Endodermal cell (in vitro differentiated cells): ENCODE measurements around the gene REEP6. TPM values are rescaled to one million over a fixed set of nuclear protein-coding genes. Genes with fewer than 3 reads are reported as not detected.
A peak's percentile ranks its signal among the peaks of the same experiment; 100 is the strongest.

Experiments
- DNase-seq: peaks from one replicate; pipeline ENCODE4 v3.0.0-alpha.2; 2017
- H3K27ac ChIP-seq: 2 replicates; pipeline ENCODE4 v1.5.1; 2013; ENCODE audit warnings: mild to moderate bottlenecking, low read depth, low read length, moderate library complexity
- H3K27me3 ChIP-seq: 2 replicates; pipeline ENCODE4 v1.6.1; 2013; ENCODE audit warnings: mild to moderate bottlenecking, low read length, moderate library complexity; ENCODE audit not compliant: insufficient read depth, control insufficient read depth, poor library complexity, severe bottlenecking
- H3K36me3 ChIP-seq: 2 replicates; pipeline ENCODE4 v1.7.0; 2013; ENCODE audit warnings: mild to moderate bottlenecking, low read length, moderate library complexity; ENCODE audit not compliant: control insufficient read depth, insufficient read depth
- H3K4me1 ChIP-seq: one replicate; pipeline ENCODE4 v1.7.0; 2013; ENCODE audit warnings: low read length; ENCODE audit not compliant: control insufficient read depth, insufficient read depth
- H3K4me3 ChIP-seq: 2 replicates; pipeline ENCODE4 v1.5.1; 2013; ENCODE audit warnings: mild to moderate bottlenecking, low read length, moderate library complexity
- H3K9ac ChIP-seq: 2 replicates; pipeline ENCODE4 v1.6.1; 2013; ENCODE audit warnings: mild to moderate bottlenecking, low read length, moderate library complexity; ENCODE audit not compliant: poor library complexity, severe bottlenecking; ENCODE audit errors: extremely low read depth
- H3K9me3 ChIP-seq: 2 replicates; pipeline ENCODE4 v1.6.1; 2013; ENCODE audit warnings: mild to moderate bottlenecking, low read length, moderate library complexity; ENCODE audit not compliant: control insufficient read depth
- H3K27ac Mint-ChIP-seq: 2 replicates; pipeline ENCODE4 v1.8.0; 2020; ENCODE audit warnings: mixed read lengths
- H3K27me3 Mint-ChIP-seq: 2 replicates; pipeline ENCODE4 v1.8.0; 2021; ENCODE audit warnings: mild to moderate bottlenecking, mixed read lengths; ENCODE audit not compliant: insufficient read depth
- H3K36me3 Mint-ChIP-seq: 2 replicates; pipeline ENCODE4 v1.8.0; 2020; ENCODE audit warnings: low read depth, mixed read lengths
- H3K4me1 Mint-ChIP-seq: 2 replicates; pipeline ENCODE4 v1.8.0; 2020; ENCODE audit warnings: mixed read lengths
- H3K4me3 Mint-ChIP-seq: 2 replicates; pipeline ENCODE4 v1.8.0; 2020; ENCODE audit warnings: mild to moderate bottlenecking, moderate library complexity, mixed read lengths
- H3K9me3 Mint-ChIP-seq: 2 replicates; pipeline ENCODE4 v1.8.0; 2020; ENCODE audit warnings: mild to moderate bottlenecking, mixed read lengths
- WGBS, 2 experiments: methylation state at CpG; one replicate each; pipeline versions ENCODE4 v1.1.5 to v1.1.7; 2013; ENCODE audit warnings: missing lambda C conversion rate in 2 of 2, mixed read lengths in 1 of 2; ENCODE audit not compliant: insufficient coverage in 1 of 2, insufficient read length in 1 of 2; 5-methylcytosine and 5-hydroxymethylcytosine counted together
- total RNA-seq, 2 donors: library from RNA; stranded (reverse); fragmentation: NEBNext Ultra II Directional in 1 of 2; extraction: Animal tissue kit (Norgen Biotek cat#: 25700) in 1 of 2; gene quantifications; 2 replicates in 1 of 2; 3 replicates in 1 of 2; pipeline ENCODE4 v1.2.1, GENCODE V29; 2021
- TF ChIP-seq, protein P1 (sequence below): fragments of 200-600 bp; sonication (generic); conservative IDR thresholded peaks from 2 replicates; pipeline ENCODE4 v1.5.0; 2021; ENCODE audit warnings: antibody characterized with exemption, mild to moderate bottlenecking

The REEP6 gene
- total RNA-seq, 2 donors from 2014 or later = 24.7 to 49.4 TPM

DNA sequence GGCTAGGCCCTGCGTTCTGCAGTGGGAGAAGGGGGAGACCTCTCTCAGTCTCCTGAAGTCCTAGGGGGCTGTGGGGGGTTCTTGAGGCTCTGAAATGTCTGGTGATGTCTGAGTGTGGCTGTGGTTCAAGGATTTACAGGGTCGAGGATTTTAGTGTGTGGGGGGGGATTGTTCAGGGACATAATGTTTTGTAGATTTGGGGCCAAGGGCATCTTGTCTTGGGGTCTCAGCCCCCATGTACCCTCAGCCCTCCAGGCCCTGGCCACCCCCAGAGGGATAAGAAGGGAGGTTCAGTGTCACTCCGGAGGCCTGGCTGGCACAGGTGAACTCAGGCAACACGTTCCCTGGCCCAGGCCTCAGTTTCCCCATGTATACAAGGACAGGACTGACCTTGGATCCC lies 43.5 kb upstream of the REEP6 start:
- Mint-ChIP-seq H3K36me3 (peaks cover 3% of the 10 kb centered on the region), H3K4me1 (no peaks in the 10 kb centered on the region), H3K4me3 (no peak overlapping the region), H3K9me3 (peaks cover 1% of the 10 kb centered on the region), H3K27me3 (peaks cover 69% of the 10 kb centered on the region), H3K27ac (no peak overlapping the region)
- H3K36me3 ChIP-seq = peaks cover 3% of the 10 kb centered on the region
- no peak overlapping the region for H3K27ac ChIP-seq
- TF ChIP-seq, protein P1, sequence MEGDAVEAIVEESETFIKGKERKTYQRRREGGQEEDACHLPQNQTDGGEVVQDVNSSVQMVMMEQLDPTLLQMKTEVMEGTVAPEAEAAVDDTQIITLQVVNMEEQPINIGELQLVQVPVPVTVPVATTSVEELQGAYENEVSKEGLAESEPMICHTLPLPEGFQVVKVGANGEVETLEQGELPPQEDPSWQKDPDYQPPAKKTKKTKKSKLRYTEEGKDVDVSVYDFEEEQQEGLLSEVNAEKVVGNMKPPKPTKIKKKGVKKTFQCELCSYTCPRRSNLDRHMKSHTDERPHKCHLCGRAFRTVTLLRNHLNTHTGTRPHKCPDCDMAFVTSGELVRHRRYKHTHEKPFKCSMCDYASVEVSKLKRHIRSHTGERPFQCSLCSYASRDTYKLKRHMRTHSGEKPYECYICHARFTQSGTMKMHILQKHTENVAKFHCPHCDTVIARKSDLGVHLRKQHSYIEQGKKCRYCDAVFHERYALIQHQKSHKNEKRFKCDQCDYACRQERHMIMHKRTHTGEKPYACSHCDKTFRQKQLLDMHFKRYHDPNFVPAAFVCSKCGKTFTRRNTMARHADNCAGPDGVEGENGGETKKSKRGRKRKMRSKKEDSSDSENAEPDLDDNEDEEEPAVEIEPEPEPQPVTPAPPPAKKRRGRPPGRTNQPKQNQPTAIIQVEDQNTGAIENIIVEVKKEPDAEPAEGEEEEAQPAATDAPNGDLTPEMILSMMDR = no peak
- H3K9ac ChIP-seq = no peak overlapping the region
- no peaks in the 10 kb centered on the region for H3K4me1 ChIP-seq
- H3K9me3 ChIP-seq = no peaks in the 10 kb centered on the region
- no peak overlapping the region for H3K4me3 ChIP-seq
- DNase-seq = no peak
- peaks cover 63% of the 10 kb centered on the region for H3K27me3 ChIP-seq
- WGBS, 2 experiments = 20 to 39% methylated on average over 3 to 4 of the region's 4 CpGs

DNA sequence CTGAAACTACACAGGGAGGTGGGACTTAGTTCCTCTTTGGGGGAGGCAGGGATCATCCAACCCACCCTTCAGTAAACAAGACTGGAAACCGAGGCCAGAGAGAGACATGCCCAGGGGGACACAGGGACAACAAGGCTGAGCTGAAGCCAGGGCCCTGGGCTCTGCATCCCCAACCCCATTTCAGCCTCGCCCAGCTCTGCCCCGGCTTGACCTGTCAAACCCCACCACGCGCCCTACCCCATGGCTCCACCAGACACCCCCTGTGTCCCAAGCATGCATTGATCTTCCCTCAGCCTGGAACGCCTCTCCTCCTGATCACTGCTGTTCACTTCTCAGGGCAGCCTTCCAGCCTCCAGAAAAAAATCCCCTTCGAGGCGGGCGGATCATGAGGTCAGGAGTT lies 43.0 kb upstream of the REEP6 start:
- Mint-ChIP-seq H3K4me1 (no peaks in the 10 kb centered on the region), H3K27ac (no peak overlapping the region), H3K9me3 (peaks cover 1% of the 10 kb centered on the region), H3K36me3 (no peaks in the 10 kb centered on the region), H3K27me3 (peaks cover 73% of the 10 kb centered on the region), H3K4me3 (no peak overlapping the region)
- Histone ChIP-seq H3K27me3 (peaks cover 68% of the 10 kb centered on the region), H3K9ac (no peak overlapping the region), H3K9me3 (no peaks in the 10 kb centered on the region), H3K4me1 (no peaks in the 10 kb centered on the region), H3K36me3 (no peaks in the 10 kb centered on the region), H3K27ac (no peak overlapping the region), H3K4me3 (no peak overlapping the region)
- no peak for DNase-seq
- 87 to 89% methylated on average over 4 to 9 of the region's 9 CpGs for WGBS, 2 experiments
- TF ChIP-seq, protein P1 = no peak

DNA sequence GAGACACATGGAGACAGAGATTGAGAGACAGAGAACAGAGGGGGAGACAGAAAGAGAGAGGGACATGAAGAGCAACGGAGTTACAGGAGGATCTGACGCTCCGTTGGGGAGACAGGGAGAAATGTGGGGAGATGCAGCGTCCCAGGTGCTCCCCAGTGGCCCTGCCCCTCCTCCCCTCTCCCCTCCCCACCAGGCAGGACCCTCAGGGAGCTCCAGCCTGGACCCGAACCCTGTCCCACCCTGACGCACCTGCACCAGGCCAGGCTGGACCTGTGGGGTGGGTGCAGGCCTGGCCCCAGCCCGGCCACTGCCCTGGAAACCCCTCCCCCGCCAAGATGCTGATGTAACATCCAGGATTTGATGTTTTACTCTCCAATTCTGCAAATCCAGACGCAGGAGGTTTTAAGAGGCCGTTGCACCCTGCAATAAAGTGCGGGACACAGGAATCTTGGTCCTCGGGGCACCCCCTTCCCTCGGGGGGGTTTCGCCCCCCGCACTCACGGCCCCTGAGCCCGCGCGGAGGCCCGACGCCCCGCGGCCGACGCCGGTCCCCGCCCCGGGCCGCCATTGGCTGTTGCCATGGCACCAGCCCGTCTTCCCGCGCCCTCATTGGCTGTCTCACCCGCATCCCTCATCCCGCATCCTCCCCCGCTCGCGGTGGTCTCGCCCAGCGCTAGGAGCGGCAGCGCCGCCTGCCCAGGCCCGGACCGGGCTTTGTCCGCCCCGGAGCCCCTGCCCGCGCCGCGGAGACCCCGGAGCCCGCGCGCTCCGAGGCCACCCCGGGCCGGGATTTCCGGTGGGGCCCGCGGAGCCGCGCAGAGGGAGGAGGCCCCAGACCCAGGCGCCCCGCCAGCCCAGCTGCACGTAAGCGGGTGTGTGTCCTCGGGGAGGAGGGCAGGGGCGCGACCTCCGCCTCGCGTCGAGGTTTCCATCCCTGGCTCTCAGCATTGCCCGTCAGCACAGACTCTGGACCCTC lies 41.2 kb upstream of the REEP6 start, which contains the start of gene APC2:
TSS of gene APC2 (plus strand) at position 655 of the 976 bp plus-strand sequence. CDS start 2,881 bp downstream, outside the sequence.
- H3K4me3 ChIP-seq = no peak within 1 kb of the TSS
- Mint-ChIP-seq H3K9me3 (peaks cover 1% of the 10 kb centered on the region), H3K4me3 (no peak within 1 kb of the TSS), H3K27ac (no peak within 1 kb of the TSS), H3K36me3 (no peaks in the 10 kb centered on the region), H3K27me3 (peaks cover 82% of the 10 kb centered on the region), H3K4me1 (no peaks in the 10 kb centered on the region)
- H3K27ac ChIP-seq = peak within 1 kb of the TSS; percentile 90
- no peaks in the 10 kb centered on the region for H3K36me3 ChIP-seq
- TF ChIP-seq, protein P1 = no peak
- no peaks in the 10 kb centered on the region for H3K4me1 ChIP-seq
- no peaks in the 10 kb centered on the region for H3K9me3 ChIP-seq
- H3K9ac ChIP-seq = no peak within 1 kb of the TSS
- peak; percentile 89 for DNase-seq
- WGBS, 2 experiments = 10 to 12% methylated on average over 23 to 71 of the region's 74 CpGs
- H3K27me3 ChIP-seq = peaks cover 82% of the 10 kb centered on the region
